BLaER1 treated with 17β-estradiol and CSF1 and Interleukin-3, amounts not matched to agents 10 nM and 100 nM (cell line): Measurements from ENCODE around the gene AFF3.

ENCODE experiments used
- H3K27ac ChIP-seq, 11 experiments: shearing (Covaris generic); formaldehyde crosslinking; 2 replicates each; pipeline ENCODE4 v1.8.1; 2022
- H3K27me3 ChIP-seq, 11 experiments: shearing (Covaris generic); formaldehyde crosslinking; 2 replicates each; pipeline ENCODE4 v1.8.1; 2022
- H3K36me3 ChIP-seq, 11 experiments: shearing (Covaris generic); formaldehyde crosslinking; 2 replicates each; pipeline ENCODE4 v1.8.1; 2022
- H3K4me1 ChIP-seq, 10 experiments: shearing (Covaris generic); formaldehyde crosslinking; 2 replicates each; pipeline ENCODE4 v1.8.1; 2022
- H3K4me2 ChIP-seq, 11 experiments: shearing (Covaris generic); formaldehyde crosslinking; 2 replicates each; pipeline ENCODE4 v1.8.1; 2022
- H3K4me3 ChIP-seq, 10 experiments: shearing (Covaris generic); formaldehyde crosslinking; 2 replicates each; pipeline ENCODE4 v1.8.1; 2022
- H3K9ac ChIP-seq, 11 experiments: shearing (Covaris generic); formaldehyde crosslinking; 2 replicates each; pipeline ENCODE4 v1.8.1; 2022
- H3K9me3 ChIP-seq, 11 experiments: shearing (Covaris generic); formaldehyde crosslinking; replicated peaks in 1 of 11; 2 replicates each; pipeline ENCODE4 v1.8.1; 2022
- H4K20me1 ChIP-seq, 11 experiments: shearing (Covaris generic); formaldehyde crosslinking; 2 replicates each; pipeline ENCODE4 v1.8.1; 2022
- Cebpa-rat ChIP-seq, 11 experiments: shearing (Covaris generic); IDR thresholded peaks; 2 replicates each; pipeline ENCODE4 v1.8.1; 2022

The AFF3 gene

GRCh38 chr2:99808361-99809200 is 333.8 kb downstream of the AFF3 start:
- Histone ChIP-seq H3K4me2 (no peak overlapping the region), H3K9ac (no peak overlapping the region), H4K20me1 (no peaks in the 10 kb centered on the region), H3K36me3 (peaks cover 0 to 15% (median 0%) of the 10 kb centered on the region in 11 experiments; a peak in 4 of 22 replicates), H3K4me3 (no peak overlapping the region), H3K27ac (no peak overlapping the region), H3K9me3 (peaks cover 3 to 16% (median 10%) of the 10 kb centered on the region in 11 experiments; a peak in 20 of 22 replicates), H3K27me3 (no peaks in the 10 kb centered on the region), H3K4me1 (peaks cover 0 to 20% (median 11%) of the 10 kb centered on the region in 10 experiments; a peak in 11 of 20 replicates)
- no peak for TF ChIP-seq Cebpa-rat (IDR thresholded peaks at IDR 0.05)

- no peak overlapping the region for H3K4me2 ChIP-seq
- no peak overlapping the region for H3K9ac ChIP-seq
- peaks cover 0 to 15% (median 0%) of the 10 kb centered on the region in 11 experiments; a peak in 4 of 22 replicates for H3K36me3 ChIP-seq
- H3K9me3 ChIP-seq, result peaks cover 7 to 22% (median 13%) of the 10 kb centered on the region in 11 experiments; a peak in 20 of 22 replicates
- H3K4me3 ChIP-seq, result no peak overlapping the region
- no peak overlapping the region for H3K27ac ChIP-seq
- no peaks in the 10 kb centered on the region for H4K20me1 ChIP-seq
- H3K27me3 ChIP-seq, result no peaks in the 10 kb centered on the region
- H3K4me1 ChIP-seq, result peaks cover 0 to 20% (median 11%) of the 10 kb centered on the region in 10 experiments; a peak in 14 of 20 replicates
- TF ChIP-seq Cebpa-rat (IDR thresholded peaks at IDR 0.05), result no peak
These were observed 335.6 kb downstream of the AFF3 start for GRCh38 chr2:99806758-99807157.

GRCh38 chr2:99805930-99806476 is 336.4 kb downstream of the AFF3 start:
- Histone ChIP-seq H3K36me3 (peaks cover 0 to 15% (median 0%) of the 10 kb centered on the region in 11 experiments; a peak in 4 of 22 replicates), H3K4me1 (peaks cover 0 to 21% (median 11%) of the 10 kb centered on the region in 10 experiments; a peak in 14 of 20 replicates), H4K20me1 (no peaks in the 10 kb centered on the region; a peak in 1 of 22 replicates), H3K4me3 (no peak overlapping the region), H3K27ac (no peak overlapping the region), H3K9me3 (peaks cover 7 to 22% (median 13%) of the 10 kb centered on the region in 11 experiments; a peak in 20 of 22 replicates), H3K4me2 (no peak overlapping the region; a peak in 1 of 22 replicates), H3K27me3 (no peaks in the 10 kb centered on the region), H3K9ac (no peak overlapping the region)
- no peak for TF ChIP-seq Cebpa-rat (IDR thresholded peaks at IDR 0.05)

- Histone ChIP-seq H3K4me1 (peaks cover 0 to 22% (median 11%) of the 10 kb centered on the region in 10 experiments; a peak in 14 of 20 replicates), H3K27ac (no peak overlapping the region), H3K4me2 (peak overlapping the region in 1 of 11 experiments; percentile 25; a peak in 2 of 22 replicates), H3K4me3 (no peak overlapping the region), H3K9ac (no peak overlapping the region), H3K27me3 (no peaks in the 10 kb centered on the region), H4K20me1 (no peaks in the 10 kb centered on the region; a peak in 2 of 22 replicates), H3K36me3 (peaks cover 0 to 15% (median 0%) of the 10 kb centered on the region in 11 experiments; a peak in 4 of 22 replicates), H3K9me3 (peaks cover 7 to 22% (median 13%) of the 10 kb centered on the region in 11 experiments; a peak in 20 of 22 replicates)
- TF ChIP-seq Cebpa-rat (IDR thresholded peaks at IDR 0.05), result no peak
These were observed 338.5 kb downstream of the AFF3 start for GRCh38 chr2:99803846-99804245.

GRCh38 chr2:99802734-99803133 is 339.7 kb downstream of the AFF3 start:
- Histone ChIP-seq H3K36me3 (peaks cover 0 to 15% (median 0%) of the 10 kb centered on the region in 11 experiments; a peak in 4 of 22 replicates), H3K4me3 (no peak overlapping the region), H3K9me3 (peaks cover 10 to 26% (median 18%) of the 10 kb centered on the region in 11 experiments), H3K27ac (no peak overlapping the region), H3K9ac (no peak overlapping the region), H3K4me2 (peak overlapping the region in 2 of 11 experiments; percentile 50 to 62; a peak in 4 of 22 replicates), H3K27me3 (no peaks in the 10 kb centered on the region), H4K20me1 (no peaks in the 10 kb centered on the region; a peak in 2 of 22 replicates), H3K4me1 (peaks cover 0 to 22% (median 11%) of the 10 kb centered on the region in 10 experiments; a peak in 14 of 20 replicates)
- no peak for TF ChIP-seq Cebpa-rat (IDR thresholded peaks at IDR 0.05)

- TF ChIP-seq Cebpa-rat (IDR thresholded peaks at IDR 0.05), result no peak
- Histone ChIP-seq H3K27me3 (no peaks in the 10 kb centered on the region), H3K9ac (no peak overlapping the region), H3K4me3 (no peak overlapping the region), H3K4me2 (peak overlapping the region in 2 of 11 experiments; percentile 28 to 37; a peak in 2 of 22 replicates), H3K36me3 (peaks cover 0 to 12% (median 7%) of the 10 kb centered on the region in 11 experiments; a peak in 9 of 22 replicates), H3K27ac (no peak overlapping the region), H3K9me3 (peaks cover 23 to 36% (median 29%) of the 10 kb centered on the region in 11 experiments), H4K20me1 (no peaks in the 10 kb centered on the region; a peak in 2 of 22 replicates), H3K4me1 (peaks cover 0 to 26% (median 11%) of the 10 kb centered on the region in 10 experiments; a peak in 14 of 20 replicates)
These were observed 341.0 kb downstream of the AFF3 start for GRCh38 chr2:99801327-99801901.

GRCh38 chr2:99797475-99797874 is 344.9 kb downstream of the AFF3 start:
- no peak for TF ChIP-seq Cebpa-rat (IDR thresholded peaks at IDR 0.05)
- H3K27ac ChIP-seq, result no peak overlapping the region
- no peak overlapping the region for H3K4me2 ChIP-seq

GRCh38 chr2:99794414-99794813 is 348.0 kb downstream of the AFF3 start:
- no peaks in the 10 kb centered on the region for H3K27me3 ChIP-seq
- peaks cover 0 to 22% (median 12%) of the 10 kb centered on the region in 11 experiments; a peak in 10 of 22 replicates for H3K36me3 ChIP-seq

More at GRCh38 chr2:99797475-99797874, 344.9 kb downstream of the AFF3 start:
- Histone ChIP-seq H3K9me3 (peaks cover 17 to 33% (median 27%) of the 10 kb centered on the region in 11 experiments), H3K36me3 (peaks cover 0 to 10% (median 6%) of the 10 kb centered on the region in 11 experiments; a peak in 7 of 22 replicates), H3K27me3 (no peaks in the 10 kb centered on the region), H3K4me1 (peaks cover 0 to 40% (median 0%) of the 10 kb centered on the region in 10 experiments; a peak in 6 of 20 replicates), H3K9ac (no peak overlapping the region), H4K20me1 (no peaks in the 10 kb centered on the region; a peak in 2 of 22 replicates), H3K4me3 (no peak overlapping the region)

More at GRCh38 chr2:99794414-99794813, 348.0 kb downstream of the AFF3 start:
- H3K4me3 ChIP-seq, result no peak overlapping the region
- TF ChIP-seq Cebpa-rat (IDR thresholded peaks at IDR 0.05), result no peak
- H3K27ac ChIP-seq, result no peak overlapping the region
- no peak overlapping the region for H3K4me2 ChIP-seq
- H3K9me3 ChIP-seq, result peaks cover 17 to 41% (median 27%) of the 10 kb centered on the region in 11 experiments
- H3K4me1 ChIP-seq, result peaks cover 0 to 58% (median 3%) of the 10 kb centered on the region in 10 experiments; a peak in 11 of 20 replicates
- H3K9ac ChIP-seq, result no peak overlapping the region
- no peaks in the 10 kb centered on the region for H4K20me1 ChIP-seq
